K562 (cell line): ENCODE measurements around the gene HMCES.
A peak's percentile ranks its signal among the peaks of the same experiment; 100 is the strongest.
"Not testable (repeated sequence)": the region's sequence is repeated elsewhere in the genome, so short reads cannot be mapped to it uniquely, and the experiment has no call there.

ENCODE experiments used
- CBX2 ChIP-seq: fragments of 200-600 bp; sonication (generic); IDR thresholded peaks from one replicate; pipeline ENCODE4 v1.6.1; 2012; ENCODE audit warnings: mild to moderate bottlenecking, low read length, inconsistent platforms; ENCODE audit not compliant: insufficient read depth, poor library complexity, severe bottlenecking
- SMAD3 ChIP-seq: fragments of 450-650 bp; formaldehyde crosslinking; conservative IDR thresholded peaks from 2 replicates; pipeline ENCODE4 v1.4.0; 2020; ENCODE audit warnings: mild to moderate bottlenecking
- SOX6 ChIP-seq: fragments of 450-650 bp; IDR thresholded peaks from 2 replicates; pipeline ENCODE4 v1.6.1; 2014; ENCODE audit warnings: mild to moderate bottlenecking
- TF ChIP-seq, protein P1 (sequence below), 3 experiments: IDR thresholded peaks in 2 of 3; conservative IDR thresholded peaks in 1 of 3; 2 replicates each; pipeline ENCODE4 v1.5.1; 2011 to 2012; ENCODE audit warnings: low read length in 3 of 3, mild to moderate bottlenecking in 3 of 3, control low read depth in 2 of 3, improper control_type of control experiment in 1 of 3, inconsistent platforms in 1 of 3, low read depth in 1 of 3, mixed read lengths in 1 of 3, moderate library complexity in 1 of 3; ENCODE audit not compliant: insufficient read depth in 2 of 3

DNA sequence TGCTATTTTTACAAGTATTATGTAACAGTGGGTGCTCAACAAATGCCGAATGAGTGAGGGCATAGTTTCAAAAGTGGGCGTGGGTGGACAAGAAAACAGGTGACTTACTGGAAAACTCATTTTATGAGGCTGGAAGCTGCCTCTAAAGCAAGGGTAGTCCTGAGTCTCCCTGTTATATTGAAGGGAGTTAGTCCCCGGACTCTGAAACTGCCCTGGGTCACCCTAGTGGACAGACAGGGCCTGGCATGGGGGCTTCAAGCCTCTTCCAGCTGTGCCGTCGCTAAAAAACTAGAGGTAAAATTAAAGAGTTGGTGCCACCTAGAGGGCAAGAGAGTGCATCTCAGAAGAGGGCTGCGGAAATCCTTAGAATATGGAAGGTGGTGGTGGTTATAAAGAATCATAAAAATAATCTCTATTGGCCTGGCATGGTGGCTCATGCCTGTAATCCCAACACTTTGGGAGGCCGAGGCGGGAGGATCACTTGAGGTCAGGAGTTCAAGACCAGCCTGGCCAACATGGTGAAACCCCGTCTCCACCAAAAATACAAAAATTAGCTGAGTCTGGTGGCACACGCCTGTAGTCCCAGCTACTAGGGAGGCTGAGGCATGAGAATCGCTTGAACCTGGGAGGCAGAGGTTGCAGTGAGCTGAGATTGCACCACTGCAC lies 32.9 kb upstream of the HMCES start:
- not testable (repeated sequence) for TF ChIP-seq SOX6; CBX2; SMAD3 (CRISPR knock-in tag)
- TF ChIP-seq, protein P1, sequence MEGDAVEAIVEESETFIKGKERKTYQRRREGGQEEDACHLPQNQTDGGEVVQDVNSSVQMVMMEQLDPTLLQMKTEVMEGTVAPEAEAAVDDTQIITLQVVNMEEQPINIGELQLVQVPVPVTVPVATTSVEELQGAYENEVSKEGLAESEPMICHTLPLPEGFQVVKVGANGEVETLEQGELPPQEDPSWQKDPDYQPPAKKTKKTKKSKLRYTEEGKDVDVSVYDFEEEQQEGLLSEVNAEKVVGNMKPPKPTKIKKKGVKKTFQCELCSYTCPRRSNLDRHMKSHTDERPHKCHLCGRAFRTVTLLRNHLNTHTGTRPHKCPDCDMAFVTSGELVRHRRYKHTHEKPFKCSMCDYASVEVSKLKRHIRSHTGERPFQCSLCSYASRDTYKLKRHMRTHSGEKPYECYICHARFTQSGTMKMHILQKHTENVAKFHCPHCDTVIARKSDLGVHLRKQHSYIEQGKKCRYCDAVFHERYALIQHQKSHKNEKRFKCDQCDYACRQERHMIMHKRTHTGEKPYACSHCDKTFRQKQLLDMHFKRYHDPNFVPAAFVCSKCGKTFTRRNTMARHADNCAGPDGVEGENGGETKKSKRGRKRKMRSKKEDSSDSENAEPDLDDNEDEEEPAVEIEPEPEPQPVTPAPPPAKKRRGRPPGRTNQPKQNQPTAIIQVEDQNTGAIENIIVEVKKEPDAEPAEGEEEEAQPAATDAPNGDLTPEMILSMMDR (IDR thresholded peaks at IDR 0.05 in 2 of 3, conservative IDR thresholded peaks at IDR 0.05 in 1 of 3; ENCODE audit: insufficient read depth in 2 of 3, low read depth in 1 of 3, low read length in 3 of 3): peak; percentile 94 to 98 (median 98)
